GM19468 (cell line): ENCODE results near the gene CACNA1B.

Source experiments
- ATAC-seq: cut with Tn5 transposase; IDR thresholded peaks from one replicate; pipeline ENCODE4 v1.9.1; 2021; ENCODE audit warnings: mild to moderate bottlenecking, moderate library complexity, moderate number of reproducible peaks; ENCODE audit not compliant: unreplicated experiment; ENCODE audit errors: extremely low read depth

The CACNA1B gene

GRCh38 chr9:138064547-138064946, 187.0 kb downstream of the CACNA1B start:
- ATAC-seq, result no peak

GRCh38 chr9:138065287-138065686, 187.7 kb downstream of the CACNA1B start:
- ATAC-seq, result no peak

GRCh38 chr9:138066049-138066448, 188.5 kb downstream of the CACNA1B start:
- ATAC-seq, result no peak

- ATAC-seq, result no peak
These were observed 190.2 kb downstream of the CACNA1B start for GRCh38 chr9:138067613-138068367.

GRCh38 chr9:138068601-138069035, 191.0 kb downstream of the CACNA1B start:
- no peak for ATAC-seq

GRCh38 chr9:138069731-138070456, 192.3 kb downstream of the CACNA1B start:
- no peak for ATAC-seq

GRCh38 chr9:138070815-138071214, 193.2 kb downstream of the CACNA1B start:
- no peak for ATAC-seq

- ATAC-seq, result no peak
These were observed 193.7 kb downstream of the CACNA1B start for GRCh38 chr9:138071292-138071691.

GRCh38 chr9:138071731-138072130, 194.1 kb downstream of the CACNA1B start:
- ATAC-seq, result no peak

GRCh38 chr9:138072161-138072842, 194.7 kb downstream of the CACNA1B start:
- no peak for ATAC-seq

GRCh38 chr9:138072897-138073296, 195.3 kb downstream of the CACNA1B start:
- ATAC-seq, result no peak

- no peak for ATAC-seq
These were observed 195.8 kb downstream of the CACNA1B start for GRCh38 chr9:138073408-138073807.

GRCh38 chr9:138073808-138074207, 196.2 kb downstream of the CACNA1B start:
- ATAC-seq, result no peak

- ATAC-seq, result no peak
These were observed 196.9 kb downstream of the CACNA1B start for GRCh38 chr9:138074516-138074915.

GRCh38 chr9:138075496-138075895, 197.9 kb downstream of the CACNA1B start:
- ATAC-seq, result no peak

- no peak for ATAC-seq
These were observed 198.5 kb downstream of the CACNA1B start for GRCh38 chr9:138075961-138076649.

- ATAC-seq, result no peak
These were observed 199.0 kb downstream of the CACNA1B start for GRCh38 chr9:138076650-138077009.

- no peak for ATAC-seq
These were observed 199.5 kb downstream of the CACNA1B start for GRCh38 chr9:138077126-138077525.

- ATAC-seq, result no peak
These were observed 200.4 kb downstream of the CACNA1B start for GRCh38 chr9:138077898-138078540.

GRCh38 chr9:138078846-138079245, 201.3 kb downstream of the CACNA1B start:
- no peak for ATAC-seq
